Measurements from ENCODE around the gene USP20.

DNA sequence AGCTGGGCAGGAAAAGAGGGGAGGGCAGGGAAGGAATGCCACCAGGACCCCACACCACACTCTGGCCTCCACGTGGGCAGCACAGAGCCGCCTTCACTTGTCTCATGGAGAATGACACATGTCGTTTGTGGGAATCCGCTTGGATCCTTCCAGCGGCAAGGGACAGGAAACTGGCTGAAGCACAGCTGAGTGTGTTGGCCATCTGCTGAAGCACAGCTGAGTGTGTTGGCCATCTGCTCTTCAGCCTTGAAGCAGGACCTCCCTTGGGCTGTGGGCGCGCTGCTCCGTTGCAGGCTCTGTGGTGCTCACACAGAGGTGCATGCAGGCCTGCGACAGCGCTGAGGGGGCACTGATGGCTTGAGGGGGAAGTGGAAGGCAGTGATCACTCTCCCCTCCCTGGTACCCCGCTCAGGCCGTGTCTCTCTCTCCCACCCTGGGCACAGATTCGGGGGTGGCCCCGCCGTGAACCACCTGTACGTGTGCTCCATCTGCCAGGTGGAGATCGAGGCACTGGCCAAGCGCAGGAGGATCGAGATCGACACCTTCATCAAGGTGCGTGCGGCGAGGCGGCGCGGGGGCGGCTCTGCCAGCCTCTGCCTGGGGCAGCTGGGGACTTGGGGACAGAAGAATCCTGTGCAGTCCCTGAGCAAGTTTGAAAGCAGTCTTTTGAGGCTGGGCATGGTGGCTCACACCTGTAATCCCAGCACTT, 40.6 kb downstream of the USP20 start:
- TF ChIP-seq CTCF (IDR thresholded peaks at IDR 0.05) (no peak), POLR2AphosphoS5 (IDR thresholded peaks at IDR 0.05; ENCODE audit: low read depth, low read length) (no peak), SIN3A (IDR thresholded peaks at IDR 0.05; ENCODE audit: borderline replicate concordance, low read depth, low read length) (no peak), TAF1 (IDR thresholded peaks at IDR 0.05; ENCODE audit: borderline replicate concordance, low read depth, low read length) (no peak), ZBTB33 (IDR thresholded peaks at IDR 0.05; ENCODE audit: borderline replicate concordance, low read depth) (no peak), RAD21 (IDR thresholded peaks at IDR 0.05; ENCODE audit: low read length) (no peak), YY1 (IDR thresholded peaks at IDR 0.05; ENCODE audit: low read depth) (no peak)
- TF ChIP-seq, protein P1, sequence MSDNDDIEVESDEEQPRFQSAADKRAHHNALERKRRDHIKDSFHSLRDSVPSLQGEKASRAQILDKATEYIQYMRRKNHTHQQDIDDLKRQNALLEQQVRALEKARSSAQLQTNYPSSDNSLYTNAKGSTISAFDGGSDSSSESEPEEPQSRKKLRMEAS (IDR thresholded peaks at IDR 0.05; ENCODE audit: low read depth): no peak
- TF ChIP-seq, protein P2, sequence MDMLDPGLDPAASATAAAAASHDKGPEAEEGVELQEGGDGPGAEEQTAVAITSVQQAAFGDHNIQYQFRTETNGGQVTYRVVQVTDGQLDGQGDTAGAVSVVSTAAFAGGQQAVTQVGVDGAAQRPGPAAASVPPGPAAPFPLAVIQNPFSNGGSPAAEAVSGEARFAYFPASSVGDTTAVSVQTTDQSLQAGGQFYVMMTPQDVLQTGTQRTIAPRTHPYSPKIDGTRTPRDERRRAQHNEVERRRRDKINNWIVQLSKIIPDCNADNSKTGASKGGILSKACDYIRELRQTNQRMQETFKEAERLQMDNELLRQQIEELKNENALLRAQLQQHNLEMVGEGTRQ (IDR thresholded peaks at IDR 0.05; ENCODE audit: borderline replicate concordance, low read depth, low read length): no peak
